ENCODE data around the gene STIM1.

STIM1 gene

DNA sequence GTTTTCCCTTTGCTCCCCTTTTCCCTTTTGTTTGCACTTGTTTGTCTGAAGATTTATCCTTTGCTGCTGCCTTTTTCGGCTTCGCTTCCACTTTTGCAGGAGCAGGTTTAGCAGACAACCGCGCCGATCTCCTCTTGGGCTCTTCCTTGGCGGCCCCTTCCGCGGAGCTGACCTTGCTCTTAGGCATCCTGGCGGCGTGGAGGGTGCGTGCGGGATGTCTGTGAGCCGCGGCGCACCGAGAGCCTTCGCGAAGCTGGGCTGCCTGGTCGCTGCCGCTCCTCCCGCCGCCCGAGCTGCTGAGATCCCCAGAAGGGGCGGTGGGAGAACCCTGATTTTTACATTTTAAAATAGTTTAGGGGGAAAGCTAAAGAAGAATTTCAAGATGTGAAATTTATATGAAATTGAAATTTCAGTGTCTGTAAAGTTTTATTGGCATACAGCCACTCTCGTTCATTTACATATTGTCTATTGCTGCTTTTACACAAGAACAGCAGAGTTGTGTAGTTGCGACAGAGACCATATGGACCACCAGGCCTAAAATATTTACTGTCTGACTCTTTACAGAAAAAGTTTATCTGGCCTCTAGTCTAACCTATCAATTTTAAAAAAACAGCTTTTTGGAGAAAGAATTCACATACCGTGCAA is 133.9 kb downstream of the STIM1 start:
- TF ChIP-seq TOX (CRISPR knock-in tag; IDR thresholded peaks at IDR 0.05; ENCODE audit: borderline replicate concordance) (no peak), GLIS3 (CRISPR knock-in tag; IDR thresholded peaks at IDR 0.05) (no peak), ZNF8 (CRISPR knock-in tag; IDR thresholded peaks at IDR 0.05) (no peak), OSR1 (CRISPR knock-in tag; IDR thresholded peaks at IDR 0.05) (no peak), ARNTL (CRISPR knock-in tag; IDR thresholded peaks at IDR 0.05; ENCODE audit: borderline replicate concordance, low read depth) (no peak), ZNF565 (CRISPR knock-in tag; conservative IDR thresholded peaks at IDR 0.05; ENCODE audit: low read depth) (no peak), ZC3H10 (CRISPR knock-in tag; IDR thresholded peaks at IDR 0.05) (no peak), ZNF70 (CRISPR knock-in tag; IDR thresholded peaks at IDR 0.05) (no peak), ZFP3 (CRISPR knock-in tag; IDR thresholded peaks at IDR 0.05) (no peak), BACH2 (CRISPR knock-in tag; IDR thresholded peaks at IDR 0.05; ENCODE audit: borderline replicate concordance) (no peak), ESRRG (CRISPR knock-in tag; IDR thresholded peaks at IDR 0.05) (no peak), RARB (CRISPR knock-in tag; IDR thresholded peaks at IDR 0.05) (no peak), SNAI2 (CRISPR knock-in tag; IDR thresholded peaks at IDR 0.05) (no peak), ISL1 (CRISPR knock-in tag; IDR thresholded peaks at IDR 0.05) (no peak), PPARA (CRISPR knock-in tag; IDR thresholded peaks at IDR 0.05; ENCODE audit: borderline replicate concordance) (no peak), CSDC2 (CRISPR knock-in tag; IDR thresholded peaks at IDR 0.05) (no peak)
- TF ChIP-seq, protein P1, sequence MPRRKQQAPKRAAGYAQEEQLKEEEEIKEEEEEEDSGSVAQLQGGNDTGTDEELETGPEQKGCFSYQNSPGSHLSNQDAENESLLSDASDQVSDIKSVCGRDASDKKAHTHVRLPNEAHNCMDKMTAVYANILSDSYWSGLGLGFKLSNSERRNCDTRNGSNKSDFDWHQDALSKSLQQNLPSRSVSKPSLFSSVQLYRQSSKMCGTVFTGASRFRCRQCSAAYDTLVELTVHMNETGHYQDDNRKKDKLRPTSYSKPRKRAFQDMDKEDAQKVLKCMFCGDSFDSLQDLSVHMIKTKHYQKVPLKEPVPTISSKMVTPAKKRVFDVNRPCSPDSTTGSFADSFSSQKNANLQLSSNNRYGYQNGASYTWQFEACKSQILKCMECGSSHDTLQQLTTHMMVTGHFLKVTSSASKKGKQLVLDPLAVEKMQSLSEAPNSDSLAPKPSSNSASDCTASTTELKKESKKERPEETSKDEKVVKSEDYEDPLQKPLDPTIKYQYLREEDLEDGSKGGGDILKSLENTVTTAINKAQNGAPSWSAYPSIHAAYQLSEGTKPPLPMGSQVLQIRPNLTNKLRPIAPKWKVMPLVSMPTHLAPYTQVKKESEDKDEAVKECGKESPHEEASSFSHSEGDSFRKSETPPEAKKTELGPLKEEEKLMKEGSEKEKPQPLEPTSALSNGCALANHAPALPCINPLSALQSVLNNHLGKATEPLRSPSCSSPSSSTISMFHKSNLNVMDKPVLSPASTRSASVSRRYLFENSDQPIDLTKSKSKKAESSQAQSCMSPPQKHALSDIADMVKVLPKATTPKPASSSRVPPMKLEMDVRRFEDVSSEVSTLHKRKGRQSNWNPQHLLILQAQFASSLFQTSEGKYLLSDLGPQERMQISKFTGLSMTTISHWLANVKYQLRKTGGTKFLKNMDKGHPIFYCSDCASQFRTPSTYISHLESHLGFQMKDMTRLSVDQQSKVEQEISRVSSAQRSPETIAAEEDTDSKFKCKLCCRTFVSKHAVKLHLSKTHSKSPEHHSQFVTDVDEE (CRISPR knock-in tag; IDR thresholded peaks at IDR 0.05): no peak
- TF ChIP-seq, protein P2, sequence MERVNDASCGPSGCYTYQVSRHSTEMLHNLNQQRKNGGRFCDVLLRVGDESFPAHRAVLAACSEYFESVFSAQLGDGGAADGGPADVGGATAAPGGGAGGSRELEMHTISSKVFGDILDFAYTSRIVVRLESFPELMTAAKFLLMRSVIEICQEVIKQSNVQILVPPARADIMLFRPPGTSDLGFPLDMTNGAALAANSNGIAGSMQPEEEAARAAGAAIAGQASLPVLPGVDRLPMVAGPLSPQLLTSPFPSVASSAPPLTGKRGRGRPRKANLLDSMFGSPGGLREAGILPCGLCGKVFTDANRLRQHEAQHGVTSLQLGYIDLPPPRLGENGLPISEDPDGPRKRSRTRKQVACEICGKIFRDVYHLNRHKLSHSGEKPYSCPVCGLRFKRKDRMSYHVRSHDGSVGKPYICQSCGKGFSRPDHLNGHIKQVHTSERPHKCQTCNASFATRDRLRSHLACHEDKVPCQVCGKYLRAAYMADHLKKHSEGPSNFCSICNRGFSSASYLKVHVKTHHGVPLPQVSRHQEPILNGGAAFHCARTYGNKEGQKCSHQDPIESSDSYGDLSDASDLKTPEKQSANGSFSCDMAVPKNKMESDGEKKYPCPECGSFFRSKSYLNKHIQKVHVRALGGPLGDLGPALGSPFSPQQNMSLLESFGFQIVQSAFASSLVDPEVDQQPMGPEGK (CRISPR knock-in tag; IDR thresholded peaks at IDR 0.05; ENCODE audit: borderline replicate concordance): no peak
- TF ChIP-seq, protein P3, sequence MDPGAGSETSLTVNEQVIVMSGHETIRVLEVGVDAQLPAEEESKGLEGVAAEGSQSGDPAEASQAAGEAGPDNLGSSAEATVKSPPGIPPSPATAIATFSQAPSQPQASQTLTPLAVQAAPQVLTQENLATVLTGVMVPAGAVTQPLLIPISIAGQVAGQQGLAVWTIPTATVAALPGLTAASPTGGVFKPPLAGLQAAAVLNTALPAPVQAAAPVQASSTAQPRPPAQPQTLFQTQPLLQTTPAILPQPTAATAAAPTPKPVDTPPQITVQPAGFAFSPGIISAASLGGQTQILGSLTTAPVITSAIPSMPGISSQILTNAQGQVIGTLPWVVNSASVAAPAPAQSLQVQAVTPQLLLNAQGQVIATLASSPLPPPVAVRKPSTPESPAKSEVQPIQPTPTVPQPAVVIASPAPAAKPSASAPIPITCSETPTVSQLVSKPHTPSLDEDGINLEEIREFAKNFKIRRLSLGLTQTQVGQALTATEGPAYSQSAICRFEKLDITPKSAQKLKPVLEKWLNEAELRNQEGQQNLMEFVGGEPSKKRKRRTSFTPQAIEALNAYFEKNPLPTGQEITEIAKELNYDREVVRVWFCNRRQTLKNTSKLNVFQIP (CRISPR knock-in tag; IDR thresholded peaks at IDR 0.05; ENCODE audit: borderline replicate concordance, low read depth): no peak
- TF ChIP-seq, protein P4, sequence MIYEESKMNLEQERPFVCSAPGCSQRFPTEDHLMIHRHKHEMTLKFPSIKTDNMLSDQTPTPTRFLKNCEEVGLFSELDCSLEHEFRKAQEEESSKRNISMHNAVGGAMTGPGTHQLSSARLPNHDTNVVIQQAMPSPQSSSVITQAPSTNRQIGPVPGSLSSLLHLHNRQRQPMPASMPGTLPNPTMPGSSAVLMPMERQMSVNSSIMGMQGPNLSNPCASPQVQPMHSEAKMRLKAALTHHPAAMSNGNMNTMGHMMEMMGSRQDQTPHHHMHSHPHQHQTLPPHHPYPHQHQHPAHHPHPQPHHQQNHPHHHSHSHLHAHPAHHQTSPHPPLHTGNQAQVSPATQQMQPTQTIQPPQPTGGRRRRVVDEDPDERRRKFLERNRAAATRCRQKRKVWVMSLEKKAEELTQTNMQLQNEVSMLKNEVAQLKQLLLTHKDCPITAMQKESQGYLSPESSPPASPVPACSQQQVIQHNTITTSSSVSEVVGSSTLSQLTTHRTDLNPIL (CRISPR knock-in tag; IDR thresholded peaks at IDR 0.05; ENCODE audit: low read depth): no peak

DNA sequence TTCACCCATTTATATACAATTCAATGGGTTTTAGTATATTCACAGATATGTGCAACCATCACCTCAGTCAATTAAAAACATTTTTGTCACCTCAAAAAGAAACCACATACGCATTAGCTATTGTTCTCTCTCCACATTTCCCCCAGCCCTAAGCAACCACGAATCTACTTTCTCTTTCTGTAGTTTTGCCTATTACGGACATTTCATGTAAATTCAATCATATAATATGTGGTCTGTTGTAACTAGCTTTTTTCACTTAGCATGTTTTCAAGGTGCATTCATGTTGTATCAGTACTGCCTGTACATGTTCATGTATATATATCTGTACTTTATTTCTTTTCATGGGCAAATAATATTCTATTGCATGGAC is 134.4 kb downstream of the STIM1 start:
- TF ChIP-seq BACH2 (CRISPR knock-in tag; IDR thresholded peaks at IDR 0.05; ENCODE audit: borderline replicate concordance) (no peak), ZC3H10 (CRISPR knock-in tag; IDR thresholded peaks at IDR 0.05) (no peak), ESRRG (CRISPR knock-in tag; IDR thresholded peaks at IDR 0.05) (no peak), ZFP30 (CRISPR knock-in tag; IDR thresholded peaks at IDR 0.05) (no peak), ISL1 (CRISPR knock-in tag; IDR thresholded peaks at IDR 0.05) (no peak), PPARA (CRISPR knock-in tag; IDR thresholded peaks at IDR 0.05; ENCODE audit: borderline replicate concordance) (no peak), GLIS3 (CRISPR knock-in tag; IDR thresholded peaks at IDR 0.05) (no peak), CSDC2 (CRISPR knock-in tag; IDR thresholded peaks at IDR 0.05) (no peak)
- TF ChIP-seq, protein P3 (CRISPR knock-in tag; IDR thresholded peaks at IDR 0.05; ENCODE audit: borderline replicate concordance, low read depth): no peak
- TF ChIP-seq, protein P1 (CRISPR knock-in tag; IDR thresholded peaks at IDR 0.05): no peak
- ATAC-seq: no peak

More for the DNA sequence above, 133.9 kb downstream of the STIM1 start:
- no peak for ATAC-seq

All from SK-N-SH treated with all-trans-retinoic acid at 6 μM for 48 hours (cell line).